ENCODE results near the gene NUDT1.

Gene NUDT1

DNA sequence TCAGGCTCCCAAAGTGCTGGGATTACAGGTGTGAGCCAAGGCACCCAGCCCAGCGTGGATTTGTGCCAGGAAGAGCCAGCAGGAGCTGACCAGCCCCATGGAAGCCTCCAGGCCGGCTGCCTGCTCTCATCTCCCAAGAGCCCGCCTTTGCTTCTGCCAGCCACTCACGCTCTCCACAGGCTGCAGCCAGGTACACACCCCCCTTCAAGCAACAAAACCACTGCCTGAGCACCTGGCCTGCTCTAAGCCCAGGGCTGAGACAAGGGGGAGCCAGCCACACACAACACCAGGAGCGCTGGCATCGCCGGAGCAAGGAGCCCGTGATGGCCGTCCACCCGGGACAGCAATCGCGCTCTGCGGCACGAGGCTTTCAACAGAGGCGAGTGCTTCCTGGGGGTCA is 43.8 kb upstream of the NUDT1 start:
- peaks cover 17% of the 10 kb centered on the region for H3K36me3 ChIP-seq (ENCODE audit: low read length)
- H3K4me2 ChIP-seq (ENCODE audit: low read depth, low read length, poor library complexity, severe bottlenecking): no peak overlapping the region
- H2AFZ ChIP-seq (ENCODE audit: low read depth, low read length, severe bottlenecking): no peak overlapping the region
- no peaks in the 10 kb centered on the region for H3K27me3 ChIP-seq (ENCODE audit: low read length)
- H3K4me3 ChIP-seq (ENCODE audit: insufficient read depth, low read length, poor library complexity, severe bottlenecking): no peak overlapping the region
- H3K9me2 ChIP-seq (replicated peaks; ENCODE audit: insufficient read depth, low read length): no peaks in the 10 kb centered on the region
- H3F3A ChIP-seq (ENCODE audit: insufficient read depth): no peaks in the 10 kb centered on the region
- peaks cover 5% of the 10 kb centered on the region; the same call in 1 of the 2 replicates for H3K79me2 ChIP-seq (ENCODE audit: insufficient read depth, low read length)
- H3K9me3 ChIP-seq (ENCODE audit: insufficient read depth, low read length): peaks cover 6% of the 10 kb centered on the region; the same call in 1 of the 2 replicates
- H4K20me1 ChIP-seq (ENCODE audit: low read depth, low read length): no peaks in the 10 kb centered on the region
- TF ChIP-seq, protein P1, sequence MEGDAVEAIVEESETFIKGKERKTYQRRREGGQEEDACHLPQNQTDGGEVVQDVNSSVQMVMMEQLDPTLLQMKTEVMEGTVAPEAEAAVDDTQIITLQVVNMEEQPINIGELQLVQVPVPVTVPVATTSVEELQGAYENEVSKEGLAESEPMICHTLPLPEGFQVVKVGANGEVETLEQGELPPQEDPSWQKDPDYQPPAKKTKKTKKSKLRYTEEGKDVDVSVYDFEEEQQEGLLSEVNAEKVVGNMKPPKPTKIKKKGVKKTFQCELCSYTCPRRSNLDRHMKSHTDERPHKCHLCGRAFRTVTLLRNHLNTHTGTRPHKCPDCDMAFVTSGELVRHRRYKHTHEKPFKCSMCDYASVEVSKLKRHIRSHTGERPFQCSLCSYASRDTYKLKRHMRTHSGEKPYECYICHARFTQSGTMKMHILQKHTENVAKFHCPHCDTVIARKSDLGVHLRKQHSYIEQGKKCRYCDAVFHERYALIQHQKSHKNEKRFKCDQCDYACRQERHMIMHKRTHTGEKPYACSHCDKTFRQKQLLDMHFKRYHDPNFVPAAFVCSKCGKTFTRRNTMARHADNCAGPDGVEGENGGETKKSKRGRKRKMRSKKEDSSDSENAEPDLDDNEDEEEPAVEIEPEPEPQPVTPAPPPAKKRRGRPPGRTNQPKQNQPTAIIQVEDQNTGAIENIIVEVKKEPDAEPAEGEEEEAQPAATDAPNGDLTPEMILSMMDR (IDR thresholded peaks at IDR 0.05; ENCODE audit: insufficient read depth, low read length, poor library complexity, severe bottlenecking): no peak
- TF ChIP-seq EZH2phosphoT487 (conservative IDR thresholded peaks at IDR 0.05; ENCODE audit: low read length): no peak
- H3K9ac ChIP-seq (ENCODE audit: low read length): no peak overlapping the region
- H3K27ac ChIP-seq (ENCODE audit: low read depth, low read length): no peak overlapping the region

DNA sequence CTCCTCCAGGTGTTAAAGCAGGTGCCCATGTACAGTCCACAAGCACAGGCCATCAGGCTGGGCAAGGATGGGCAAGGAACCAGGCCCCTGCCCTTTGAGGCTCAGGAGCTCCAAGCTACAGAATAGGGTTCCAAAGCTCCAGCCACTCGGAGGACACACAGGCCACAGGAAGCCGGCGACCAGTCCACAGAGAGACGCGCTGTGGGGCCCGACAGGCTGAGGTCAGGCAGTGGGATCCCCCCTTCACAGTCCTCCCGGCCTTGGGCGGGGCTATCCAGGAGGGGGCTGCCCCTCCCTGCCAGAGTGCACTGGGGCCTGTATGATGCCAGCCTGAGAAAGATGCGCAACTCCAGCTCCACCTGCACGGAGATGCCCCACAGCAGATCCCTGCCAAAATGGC is 43.3 kb upstream of the NUDT1 start:
- H3K79me2 ChIP-seq (ENCODE audit: insufficient read depth, low read length): peaks cover 5% of the 10 kb centered on the region; the same call in 1 of the 2 replicates
- no peak overlapping the region for H3K27ac ChIP-seq (ENCODE audit: low read depth, low read length)
- H3K36me3 ChIP-seq (ENCODE audit: low read length): peaks cover 17% of the 10 kb centered on the region
- H2AFZ ChIP-seq (ENCODE audit: low read depth, low read length, severe bottlenecking): no peak overlapping the region
- H3K4me2 ChIP-seq (ENCODE audit: low read depth, low read length, poor library complexity, severe bottlenecking): no peak overlapping the region
- no peaks in the 10 kb centered on the region for H4K20me1 ChIP-seq (ENCODE audit: low read depth, low read length)
- TF ChIP-seq EZH2phosphoT487 (conservative IDR thresholded peaks at IDR 0.05; ENCODE audit: low read length): no peak
- no peak overlapping the region for H3K9ac ChIP-seq (ENCODE audit: low read length)
- no peak overlapping the region for H3K4me3 ChIP-seq (ENCODE audit: insufficient read depth, low read length, poor library complexity, severe bottlenecking)
- H3F3A ChIP-seq (ENCODE audit: insufficient read depth): no peaks in the 10 kb centered on the region
- H3K9me3 ChIP-seq (ENCODE audit: insufficient read depth, low read length): peaks cover 6% of the 10 kb centered on the region; the same call in 1 of the 2 replicates
- H3K9me2 ChIP-seq (replicated peaks; ENCODE audit: insufficient read depth, low read length): no peaks in the 10 kb centered on the region
- H3K27me3 ChIP-seq (ENCODE audit: low read length): no peaks in the 10 kb centered on the region

GRCh38 chr7:2199528-2199927 is 42.5 kb upstream of the NUDT1 start:
- peaks cover 17% of the 10 kb centered on the region for H3K36me3 ChIP-seq (ENCODE audit: low read length)

DNA sequence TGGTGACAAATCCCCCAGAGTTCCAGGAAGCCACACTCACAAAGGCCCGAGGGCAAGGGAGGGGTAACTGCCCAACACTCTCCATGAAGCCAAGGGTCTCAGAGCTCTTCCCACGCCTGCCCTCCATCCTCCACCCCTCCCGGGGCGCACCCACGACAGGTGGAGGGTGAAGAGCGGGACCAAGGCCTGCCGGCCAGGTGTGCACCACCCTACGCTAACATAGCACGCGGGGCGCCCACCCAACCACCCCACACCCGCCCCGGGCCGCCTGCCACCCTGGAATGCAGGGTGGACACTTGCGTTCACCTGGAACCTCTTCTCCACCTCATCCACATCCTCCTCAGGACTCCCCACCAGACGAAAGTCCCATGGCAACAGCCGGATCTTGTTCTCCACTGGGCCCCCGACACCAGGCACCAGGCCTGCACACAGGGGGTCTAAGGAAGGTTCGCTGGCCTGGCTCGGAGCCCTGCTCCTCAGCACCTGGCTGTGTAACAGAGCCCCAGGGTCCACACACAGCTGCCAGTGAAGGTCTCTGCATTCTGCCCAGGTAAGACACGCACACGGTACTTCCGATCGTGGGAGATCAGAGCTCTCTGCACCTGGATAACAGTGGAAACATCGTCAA is 42.0 kb upstream of the NUDT1 start:
- Histone ChIP-seq H3K27ac (ENCODE audit: low read depth, low read length) (no peak overlapping the region), H4K20me1 (ENCODE audit: low read depth, low read length) (no peaks in the 10 kb centered on the region), H2AFZ (ENCODE audit: low read depth, low read length, severe bottlenecking) (no peak overlapping the region), H3K9ac (ENCODE audit: low read length) (no peak overlapping the region), H3K9me2 (replicated peaks; ENCODE audit: insufficient read depth, low read length) (no peaks in the 10 kb centered on the region), H3K36me3 (ENCODE audit: low read length) (peaks cover 16% of the 10 kb centered on the region), H3K27me3 (ENCODE audit: low read length) (no peaks in the 10 kb centered on the region), H3K4me3 (ENCODE audit: insufficient read depth, low read length, poor library complexity, severe bottlenecking) (no peak overlapping the region), H3K79me2 (ENCODE audit: insufficient read depth, low read length) (no peaks in the 10 kb centered on the region), H3K4me2 (ENCODE audit: low read depth, low read length, poor library complexity, severe bottlenecking) (no peak overlapping the region), H3K9me3 (ENCODE audit: insufficient read depth, low read length) (peaks cover 6% of the 10 kb centered on the region; the same call in 1 of the 2 replicates), H3F3A (ENCODE audit: insufficient read depth) (no peaks in the 10 kb centered on the region)
- no peak for TF ChIP-seq EZH2phosphoT487 (conservative IDR thresholded peaks at IDR 0.05; ENCODE audit: low read length)
- TF ChIP-seq, protein P1 (IDR thresholded peaks at IDR 0.05; ENCODE audit: insufficient read depth, low read length, poor library complexity, severe bottlenecking): no peak

More at GRCh38 chr7:2199528-2199927, 42.5 kb upstream of the NUDT1 start:
- no peaks in the 10 kb centered on the region for H3K27me3 ChIP-seq (ENCODE audit: low read length)
- H3K9ac ChIP-seq (ENCODE audit: low read length): no peak overlapping the region
- TF ChIP-seq, protein P1 (IDR thresholded peaks at IDR 0.05; ENCODE audit: insufficient read depth, low read length, poor library complexity, severe bottlenecking): no peak
- no peak for TF ChIP-seq EZH2phosphoT487 (conservative IDR thresholded peaks at IDR 0.05; ENCODE audit: low read length)
- no peaks in the 10 kb centered on the region for H3K9me2 ChIP-seq (replicated peaks; ENCODE audit: insufficient read depth, low read length)
- peaks cover 6% of the 10 kb centered on the region; the same call in 1 of the 2 replicates for H3K9me3 ChIP-seq (ENCODE audit: insufficient read depth, low read length)
- H3K4me2 ChIP-seq (ENCODE audit: low read depth, low read length, poor library complexity, severe bottlenecking): no peak overlapping the region
- no peaks in the 10 kb centered on the region for H4K20me1 ChIP-seq (ENCODE audit: low read depth, low read length)
- no peak overlapping the region for H2AFZ ChIP-seq (ENCODE audit: low read depth, low read length, severe bottlenecking)
- H3K79me2 ChIP-seq (ENCODE audit: insufficient read depth, low read length): peaks cover 1% of the 10 kb centered on the region; the same call in 1 of the 2 replicates
- H3K4me3 ChIP-seq (ENCODE audit: insufficient read depth, low read length, poor library complexity, severe bottlenecking): no peak overlapping the region
- H3F3A ChIP-seq (ENCODE audit: insufficient read depth): no peaks in the 10 kb centered on the region
- no peak overlapping the region for H3K27ac ChIP-seq (ENCODE audit: low read depth, low read length)

Measured in SU-DHL-6 (cell line).